ENCODE results near the gene GYG2. TPM values are rescaled to one million over a fixed set of nuclear protein-coding genes. Genes with fewer than 3 reads are reported as not detected.

The GYG2 gene
- total RNA-seq, 1 experiment from 2014 or later: 0.58 TPM

DNA sequence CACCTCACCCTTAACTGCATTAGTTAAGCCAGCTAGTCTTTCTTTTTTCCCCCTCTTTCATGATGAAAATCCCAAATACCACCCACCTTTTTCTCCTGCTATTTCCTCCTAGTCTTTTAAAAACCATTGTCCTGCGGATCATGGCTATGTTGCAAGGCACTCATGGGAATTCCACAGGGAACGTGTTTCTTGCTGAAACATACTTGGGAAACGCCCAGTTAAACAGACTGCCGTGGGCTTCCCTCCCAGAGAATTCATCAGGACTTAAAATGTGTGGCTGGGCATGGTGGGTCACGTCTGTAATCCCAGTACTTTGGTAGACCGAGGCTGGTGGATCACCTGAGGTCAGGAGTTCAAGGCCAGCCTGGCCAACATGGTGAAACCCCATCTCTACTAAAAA, 44.7 kb upstream of the GYG2 start:
- intact Hi-C loops (cut with micrococcal nuclease): no loop called here
- no peak overlapping the region for H2AFZ ChIP-seq (ENCODE audit: low read length)
- DNase-seq: no peak

DNA sequence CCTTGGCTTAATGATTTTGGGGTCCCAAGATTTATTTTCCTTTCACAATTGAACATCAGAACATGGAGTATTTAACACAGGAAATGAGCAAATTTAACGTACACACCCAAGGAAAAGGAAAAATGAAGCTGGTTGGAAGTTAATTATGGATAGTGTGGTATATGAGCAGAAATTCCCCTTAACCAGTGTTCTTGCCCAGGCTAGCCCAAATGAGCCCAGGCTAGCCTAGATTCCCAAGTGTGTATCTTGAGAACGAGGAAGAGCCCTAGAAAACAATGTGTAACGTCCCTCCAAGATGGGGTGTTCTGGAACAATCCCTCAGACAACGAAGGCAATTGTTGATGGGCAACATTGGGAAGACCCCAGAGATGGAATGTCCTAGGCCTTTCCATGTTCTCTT, 43.2 kb upstream of the GYG2 start:
- intact Hi-C loops (cut with micrococcal nuclease): no loop called here
- no peak for ATAC-seq

More for the DNA sequence above, 44.7 kb upstream of the GYG2 start:
- Histone ChIP-seq H3K9ac (ENCODE audit: low read length) (no peak overlapping the region), H3K36me3 (ENCODE audit: low read depth, low read length) (no peaks in the 10 kb centered on the region), H3K9me3 (ENCODE audit: low read length) (no peaks in the 10 kb centered on the region), H3K4me3 (ENCODE audit: low read length) (no peak overlapping the region), H3K27ac (ENCODE audit: low read length) (no peak overlapping the region), H3K4me1 (ENCODE audit: insufficient read depth, low read length) (no peaks in the 10 kb centered on the region), H3K27me3 (ENCODE audit: low read length) (no peaks in the 10 kb centered on the region), H3K9me2 (replicated peaks; ENCODE audit: low read length) (no peaks in the 10 kb centered on the region), H3K79me2 (ENCODE audit: low read length) (no peaks in the 10 kb centered on the region), H4K20me1 (ENCODE audit: low read length) (no peaks in the 10 kb centered on the region), H3K4me2 (ENCODE audit: low read length) (no peak overlapping the region), H3F3A (ENCODE audit: low read length, unreplicated experiment) (no peaks in the 10 kb centered on the region)
- ChIA-PET POLR2A (ENCODE audit: unreplicated experiment) (no interaction called here), CTCF (no interaction called here)
- TF ChIP-seq EZH2phosphoT487 (IDR thresholded peaks at IDR 0.05; ENCODE audit: borderline replicate concordance, low read length) (no peak), EZH2 (IDR thresholded peaks at IDR 0.05; ENCODE audit: low read length, unreplicated experiment) (no peak)
- TF ChIP-seq, protein P1, sequence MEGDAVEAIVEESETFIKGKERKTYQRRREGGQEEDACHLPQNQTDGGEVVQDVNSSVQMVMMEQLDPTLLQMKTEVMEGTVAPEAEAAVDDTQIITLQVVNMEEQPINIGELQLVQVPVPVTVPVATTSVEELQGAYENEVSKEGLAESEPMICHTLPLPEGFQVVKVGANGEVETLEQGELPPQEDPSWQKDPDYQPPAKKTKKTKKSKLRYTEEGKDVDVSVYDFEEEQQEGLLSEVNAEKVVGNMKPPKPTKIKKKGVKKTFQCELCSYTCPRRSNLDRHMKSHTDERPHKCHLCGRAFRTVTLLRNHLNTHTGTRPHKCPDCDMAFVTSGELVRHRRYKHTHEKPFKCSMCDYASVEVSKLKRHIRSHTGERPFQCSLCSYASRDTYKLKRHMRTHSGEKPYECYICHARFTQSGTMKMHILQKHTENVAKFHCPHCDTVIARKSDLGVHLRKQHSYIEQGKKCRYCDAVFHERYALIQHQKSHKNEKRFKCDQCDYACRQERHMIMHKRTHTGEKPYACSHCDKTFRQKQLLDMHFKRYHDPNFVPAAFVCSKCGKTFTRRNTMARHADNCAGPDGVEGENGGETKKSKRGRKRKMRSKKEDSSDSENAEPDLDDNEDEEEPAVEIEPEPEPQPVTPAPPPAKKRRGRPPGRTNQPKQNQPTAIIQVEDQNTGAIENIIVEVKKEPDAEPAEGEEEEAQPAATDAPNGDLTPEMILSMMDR (conservative IDR thresholded peaks at IDR 0.05; ENCODE audit: low read depth, low read length): no peak
- ATAC-seq: no peak
- BruUV-seq (replicated peaks): no TSS peak

DNA sequence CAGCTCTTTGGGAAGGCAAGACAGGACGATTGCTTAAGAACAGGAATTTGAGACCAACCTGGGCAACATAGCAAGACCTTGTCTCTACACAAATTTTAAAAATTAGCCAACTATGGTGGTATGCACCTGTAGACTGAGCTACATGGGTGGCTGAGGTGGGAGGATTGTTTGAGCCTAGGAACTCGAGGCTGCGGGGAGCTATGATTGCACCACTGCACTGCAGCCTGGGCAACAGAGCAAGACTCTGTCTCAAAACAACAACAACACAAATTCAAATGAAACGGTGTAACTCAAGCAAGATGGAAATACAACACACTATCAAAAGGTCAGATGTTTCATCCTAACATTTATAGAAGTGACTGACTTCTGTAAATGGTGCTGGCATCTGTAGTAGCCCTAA, 39.8 kb upstream of the GYG2 start:
- H4K20me1 ChIP-seq (ENCODE audit: low read length): no peaks in the 10 kb centered on the region
- no peak overlapping the region for H3K4me2 ChIP-seq (ENCODE audit: low read length)
- H3K9ac ChIP-seq (ENCODE audit: low read length): no peak overlapping the region
- no peaks in the 10 kb centered on the region for H3K9me3 ChIP-seq (ENCODE audit: low read length)
- no peaks in the 10 kb centered on the region for H3K9me2 ChIP-seq (replicated peaks; ENCODE audit: low read length)
- no peaks in the 10 kb centered on the region for H3K4me1 ChIP-seq (ENCODE audit: insufficient read depth, low read length)
- no peak overlapping the region for H3K4me3 ChIP-seq (ENCODE audit: low read length)
- TF ChIP-seq EZH2phosphoT487 (IDR thresholded peaks at IDR 0.05; ENCODE audit: borderline replicate concordance, low read length) (no peak), EZH2 (IDR thresholded peaks at IDR 0.05; ENCODE audit: low read length, unreplicated experiment) (no peak)
- TF ChIP-seq, protein P1 (conservative IDR thresholded peaks at IDR 0.05; ENCODE audit: low read depth, low read length): no peak
- H3K27me3 ChIP-seq (ENCODE audit: low read length): peaks cover 7% of the 10 kb centered on the region; the same call in 1 of the 2 replicates
- no peaks in the 10 kb centered on the region for H3K79me2 ChIP-seq (ENCODE audit: low read length)
- H3K36me3 ChIP-seq (ENCODE audit: low read depth, low read length): no peaks in the 10 kb centered on the region
- H2AFZ ChIP-seq (ENCODE audit: low read length): no peak overlapping the region
- DNase-seq (no peak), ATAC-seq (no peak)
- no peak overlapping the region for H3K27ac ChIP-seq (ENCODE audit: low read length)
- no TSS peak for BruUV-seq (replicated peaks)
- CTCF ChIA-PET: no interaction called here
- no peaks in the 10 kb centered on the region for H3F3A ChIP-seq (ENCODE audit: low read length, unreplicated experiment)
- intact Hi-C loops (cut with micrococcal nuclease): no loop called here
- POLR2A ChIA-PET (ENCODE audit: unreplicated experiment): no interaction called here

More for the DNA sequence above, 43.2 kb upstream of the GYG2 start:
- H3K36me3 ChIP-seq (ENCODE audit: low read depth, low read length): no peaks in the 10 kb centered on the region
- BruUV-seq (replicated peaks): no TSS peak
- no peak overlapping the region for H3K9ac ChIP-seq (ENCODE audit: low read length)
- no peaks in the 10 kb centered on the region for H4K20me1 ChIP-seq (ENCODE audit: low read length)
- H3K4me3 ChIP-seq (ENCODE audit: low read length): no peak overlapping the region
- TF ChIP-seq EZH2 (IDR thresholded peaks at IDR 0.05; ENCODE audit: low read length, unreplicated experiment) (no peak), EZH2phosphoT487 (IDR thresholded peaks at IDR 0.05; ENCODE audit: borderline replicate concordance, low read length) (no peak)
- TF ChIP-seq, protein P1 (conservative IDR thresholded peaks at IDR 0.05; ENCODE audit: low read depth, low read length): no peak
- H3K27ac ChIP-seq (ENCODE audit: low read length): no peak overlapping the region
- H3K27me3 ChIP-seq (ENCODE audit: low read length): no peaks in the 10 kb centered on the region
- no peaks in the 10 kb centered on the region for H3K9me2 ChIP-seq (replicated peaks; ENCODE audit: low read length)
- no peak overlapping the region for H3K4me2 ChIP-seq (ENCODE audit: low read length)
- H3K4me1 ChIP-seq (ENCODE audit: insufficient read depth, low read length): no peaks in the 10 kb centered on the region
- no peaks in the 10 kb centered on the region for H3F3A ChIP-seq (ENCODE audit: low read length, unreplicated experiment)
- H3K79me2 ChIP-seq (ENCODE audit: low read length): no peaks in the 10 kb centered on the region
- H2AFZ ChIP-seq (ENCODE audit: low read length): no peak overlapping the region
- no peaks in the 10 kb centered on the region for H3K9me3 ChIP-seq (ENCODE audit: low read length)
- no peak for DNase-seq
- ChIA-PET POLR2A (ENCODE audit: unreplicated experiment) (no interaction called here), CTCF (no interaction called here)

All from PC-3 (cell line).